LHCN-M2 (cell line): ENCODE data around the gene GLT1D1. TPM values are rescaled to one million over a fixed set of nuclear protein-coding genes. Genes with fewer than 3 reads are reported as not detected.

Source experiments
- DNase-seq: peaks from one replicate; pipeline ENCODE4 v3.0.0-alpha.2; 2012; ENCODE audit warnings: low read depth
- total RNA-seq: library from RNA; depleted of rRNA; stranded (reverse); fragments of >200 nt; gene quantifications from 2 replicates; pipeline ENCODE4 v1.2.3, GENCODE V29; 2014

Gene GLT1D1
- total RNA-seq, 1 experiment from 2014 or later, result not detected

DNA sequence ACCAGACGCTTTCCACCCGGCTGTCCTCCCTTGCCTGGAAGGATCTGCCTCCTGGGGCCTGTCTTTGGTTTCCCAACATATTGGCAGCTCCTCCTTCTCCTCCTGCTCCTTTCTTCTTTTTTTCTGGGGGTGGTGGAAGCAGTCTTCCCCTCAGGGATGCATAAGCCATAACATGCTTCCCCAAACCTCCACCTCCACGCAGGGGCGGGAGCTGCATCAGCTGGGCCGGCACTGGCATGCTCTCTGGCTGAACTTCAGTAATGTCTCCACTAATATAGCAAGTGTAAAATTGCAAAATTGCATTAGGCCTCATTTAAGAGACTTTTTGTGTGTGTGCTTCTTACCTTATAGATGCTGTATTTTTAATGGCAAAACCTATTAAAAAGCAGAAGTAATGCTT lies 58.6 kb downstream of the GLT1D1 start:
- no peak for DNase-seq

DNA sequence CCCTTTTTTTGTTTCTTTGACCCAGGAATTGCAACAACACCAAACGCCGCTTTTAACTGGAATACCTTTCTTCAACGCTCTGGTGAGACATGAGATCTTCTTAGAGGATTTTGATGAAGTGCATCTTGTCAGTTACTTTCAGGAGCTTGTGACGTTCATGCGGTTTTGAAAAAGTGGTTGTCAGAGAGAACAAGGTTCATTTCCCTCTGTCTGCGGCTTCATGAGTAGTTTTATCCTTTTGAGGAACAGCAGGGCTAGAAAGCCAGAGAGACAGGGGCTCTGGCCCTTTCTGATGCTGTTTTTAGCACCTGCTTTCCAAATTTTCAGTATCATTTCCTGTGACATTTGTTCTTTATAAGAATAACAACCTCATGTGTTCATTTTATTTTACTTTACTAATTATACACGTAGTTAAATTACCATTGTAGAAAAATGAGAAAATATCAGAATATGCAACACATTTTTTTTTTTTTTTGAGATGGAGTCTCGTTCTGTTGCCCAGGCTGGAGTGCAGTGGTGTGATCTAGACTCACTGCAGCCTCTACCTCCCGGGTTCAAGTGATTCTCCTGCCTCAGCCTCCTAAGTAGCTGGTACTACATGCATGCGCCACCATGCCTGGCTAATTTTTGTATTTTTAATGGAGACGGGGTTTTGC lies 61.8 kb downstream of the GLT1D1 start:
- DNase-seq, result no peak

DNA sequence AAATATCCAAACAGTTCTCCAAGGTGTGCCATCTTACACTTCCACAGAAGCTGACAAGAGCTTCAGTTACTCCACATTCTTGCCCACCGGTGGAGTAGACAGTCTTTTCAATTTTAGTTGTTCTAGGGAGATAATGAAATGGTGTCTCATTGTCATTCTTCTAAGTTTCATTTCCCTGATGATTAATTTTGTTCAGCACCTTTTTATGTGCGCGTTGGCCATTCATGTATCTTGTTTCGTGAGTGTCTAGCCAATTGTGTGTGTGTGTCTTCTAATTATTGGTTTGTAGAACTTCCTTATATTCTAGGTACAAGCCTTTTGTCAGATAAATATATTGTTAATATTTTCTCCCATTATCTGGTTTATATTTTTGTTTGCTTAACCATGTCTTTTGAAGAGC lies 63.1 kb downstream of the GLT1D1 start:
- no peak for DNase-seq

DNA sequence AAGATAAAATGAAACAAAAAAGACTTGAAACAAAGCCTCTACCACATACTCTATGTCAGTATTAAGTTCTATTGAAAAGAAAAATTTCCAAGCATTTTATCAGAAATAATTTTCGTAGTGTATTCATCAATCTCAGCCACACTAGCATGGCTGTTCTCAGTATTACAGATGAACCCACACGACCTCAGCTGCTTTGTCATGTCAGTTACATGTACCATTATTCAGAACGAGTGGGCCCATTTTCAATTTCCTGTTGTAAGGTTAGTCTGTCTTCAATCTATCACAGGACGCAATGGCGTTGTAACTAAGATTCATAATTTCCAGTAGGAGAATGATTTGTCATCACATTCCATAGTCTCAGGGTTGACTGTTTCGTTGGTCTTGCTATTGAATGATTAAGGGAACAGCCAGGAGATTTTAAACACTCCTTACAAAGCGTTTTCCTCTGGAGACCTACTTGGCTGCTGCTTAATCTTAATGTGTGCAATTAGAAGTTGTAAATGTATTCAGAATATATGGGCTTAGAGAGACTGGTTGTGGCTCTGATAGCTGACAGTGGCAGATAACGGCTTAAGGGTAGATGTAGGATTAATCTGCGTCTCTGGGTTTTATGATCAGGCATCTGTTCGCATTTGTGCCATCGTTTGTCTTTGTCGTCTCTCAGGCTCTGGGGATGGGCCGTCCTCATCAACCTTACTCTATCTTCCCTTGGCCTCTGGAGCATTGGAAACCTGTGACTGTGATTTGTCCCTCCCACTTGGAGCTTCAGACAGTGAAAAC lies 65.4 kb downstream of the GLT1D1 start:
- no peak for DNase-seq

DNA sequence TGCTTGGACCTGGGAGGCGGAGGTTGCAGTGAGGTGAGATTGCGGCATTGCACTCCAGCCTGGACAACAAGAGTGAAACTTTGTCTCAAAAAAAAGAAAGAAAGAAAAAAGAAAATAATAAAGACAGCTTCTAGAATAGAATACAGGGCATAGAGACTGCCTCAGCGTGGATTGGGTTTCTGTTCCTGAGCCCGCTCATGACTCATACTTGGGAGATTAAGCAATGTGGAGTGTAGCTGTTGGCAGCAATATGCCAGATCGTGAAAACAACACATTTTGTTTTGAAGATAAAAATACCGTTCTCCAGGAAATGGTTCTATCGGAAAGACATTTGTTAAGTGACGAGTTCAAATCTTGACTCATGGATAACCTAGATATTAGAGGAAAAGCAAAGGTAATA lies 67.2 kb downstream of the GLT1D1 start:
- DNase-seq, result peak; percentile 59

DNA sequence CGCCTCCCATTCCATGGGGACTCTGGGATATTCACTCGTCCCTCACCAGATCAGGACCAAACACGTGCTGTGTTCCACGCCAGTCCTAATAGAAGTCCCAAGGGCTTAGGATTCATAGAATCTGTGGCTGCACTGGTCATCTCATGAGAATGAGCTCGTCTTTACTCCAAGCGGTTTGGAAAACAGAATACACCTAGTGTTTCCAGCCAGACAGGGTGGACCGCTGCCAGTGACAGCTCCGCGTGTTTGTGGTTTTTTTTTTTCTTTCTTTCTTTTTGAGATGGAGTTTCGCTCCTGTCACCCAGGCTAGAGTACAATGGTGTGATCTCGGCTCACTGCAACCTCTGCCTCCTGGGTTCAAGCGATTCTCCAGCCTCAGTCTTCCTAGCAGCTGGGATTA lies 75.1 kb downstream of the GLT1D1 start:
- no peak for DNase-seq

DNA sequence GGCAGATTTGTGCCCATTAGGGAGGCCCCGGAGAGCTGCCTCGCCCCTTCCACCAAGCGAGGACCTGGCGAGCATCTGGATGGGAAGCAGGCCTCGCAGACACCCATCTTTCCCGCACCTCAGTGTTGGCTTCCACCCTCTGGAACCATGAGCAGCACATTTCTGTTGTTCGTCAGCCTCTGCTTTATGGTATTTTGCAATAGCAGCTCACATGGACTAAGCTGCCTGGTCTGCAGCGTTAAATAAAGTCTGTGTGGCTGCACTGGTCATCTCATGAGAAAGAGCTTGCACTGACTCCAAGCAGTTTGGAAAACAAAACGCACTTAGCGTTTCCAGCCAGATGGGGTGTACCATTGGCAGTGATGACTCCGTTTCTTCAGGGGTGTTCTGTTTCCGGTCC lies 75.8 kb downstream of the GLT1D1 start:
- DNase-seq, result no peak

DNA sequence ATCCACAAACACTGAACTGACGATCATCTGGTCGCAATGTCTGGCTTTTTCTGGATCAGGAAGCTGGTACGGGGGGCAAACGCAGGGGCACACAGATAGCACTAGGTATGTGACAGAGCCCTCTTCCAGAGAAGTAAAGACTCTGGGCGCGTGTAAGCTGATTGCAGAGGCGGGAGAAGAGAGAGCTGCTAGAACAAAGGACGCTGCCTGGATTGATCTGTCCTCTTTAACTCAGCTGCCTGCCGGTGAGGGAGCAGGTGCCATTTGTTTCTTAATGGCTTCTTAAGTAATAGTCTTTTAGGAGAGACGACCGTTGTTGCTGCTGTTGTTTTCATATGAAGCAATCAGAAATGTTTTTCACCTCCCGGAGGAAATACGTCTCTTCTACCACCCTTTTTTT lies 77.3 kb downstream of the GLT1D1 start:
- DNase-seq, result no peak

DNA sequence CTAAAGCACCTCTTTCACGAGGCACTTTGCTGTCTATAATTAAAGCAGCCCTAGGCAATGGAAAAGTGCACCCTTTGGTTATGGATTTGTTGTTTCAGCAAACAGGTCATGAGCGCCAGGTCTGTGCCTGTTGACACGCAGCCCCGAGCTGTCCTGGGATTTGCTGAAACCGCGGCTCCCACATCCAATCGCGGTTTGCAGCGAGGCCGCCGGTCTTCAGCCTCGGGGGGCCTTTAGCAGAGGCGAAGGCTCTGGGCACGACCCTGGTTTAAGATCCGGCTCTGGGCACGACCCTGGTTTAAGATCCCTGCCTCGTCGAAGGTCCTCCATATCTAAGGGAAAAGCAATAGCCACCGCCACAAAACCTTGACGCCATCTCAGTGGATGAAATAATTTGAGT lies 79.2 kb downstream of the GLT1D1 start:
- no peak for DNase-seq

DNA sequence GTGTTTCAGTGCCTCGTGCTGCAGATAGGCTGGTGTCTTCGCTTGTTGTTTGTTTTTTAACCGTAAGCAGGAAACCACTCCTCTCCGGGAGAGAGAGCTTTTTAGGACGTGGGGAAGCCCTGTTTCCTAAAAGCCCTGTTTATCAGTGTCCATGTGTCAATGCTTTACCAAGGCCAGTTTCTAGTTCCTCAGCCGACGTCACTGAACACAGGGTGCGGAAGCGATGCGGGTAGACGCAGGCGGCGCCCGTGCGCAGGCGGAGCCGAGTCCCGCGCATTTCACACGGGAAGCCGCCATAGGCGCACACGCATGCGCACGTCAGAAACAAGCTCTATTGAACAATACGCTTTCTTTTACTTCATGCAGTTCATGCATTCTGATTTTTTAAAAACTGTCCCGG lies 79.8 kb downstream of the GLT1D1 start:
- DNase-seq, result no peak

DNA sequence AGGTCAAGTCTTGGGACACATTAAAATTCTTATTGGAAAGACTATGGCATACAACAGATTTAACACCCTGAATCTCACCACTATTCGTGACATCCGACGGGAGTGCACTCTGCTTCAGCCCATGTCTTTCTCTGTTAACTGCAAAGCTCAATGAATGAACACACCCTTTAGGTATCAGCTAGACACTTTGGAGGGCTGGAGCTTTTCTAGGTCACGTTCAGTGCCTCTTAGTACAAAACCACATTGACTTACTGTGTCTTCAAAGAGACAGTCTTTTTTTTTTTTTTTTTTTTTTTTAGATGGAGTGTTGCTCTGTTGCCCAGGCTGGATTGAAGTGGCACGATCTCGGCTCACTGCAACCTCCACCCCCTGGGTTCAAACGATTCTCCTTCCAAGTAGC lies 80.6 kb downstream of the GLT1D1 start:
- DNase-seq, result no peak

DNA sequence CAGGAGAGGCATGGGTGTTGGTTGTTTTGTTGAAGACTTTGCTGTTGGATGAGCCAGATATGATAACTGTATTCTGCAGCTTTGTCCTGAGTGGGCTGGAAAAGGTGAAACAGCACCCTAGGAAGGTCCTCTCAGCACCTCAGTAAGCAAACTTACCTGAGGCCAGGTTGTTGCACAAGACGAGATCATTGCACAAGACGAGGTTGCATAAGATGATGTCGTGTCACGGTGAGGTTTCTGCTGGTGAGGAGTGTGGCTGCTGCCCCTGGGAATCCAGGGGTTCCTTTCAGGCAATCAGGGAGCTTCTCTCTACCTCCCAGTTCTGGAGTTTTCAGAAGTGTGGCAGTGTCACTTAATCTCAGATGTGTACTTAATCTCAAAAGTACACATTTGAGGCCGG lies 85.6 kb downstream of the GLT1D1 start:
- no peak for DNase-seq

DNA sequence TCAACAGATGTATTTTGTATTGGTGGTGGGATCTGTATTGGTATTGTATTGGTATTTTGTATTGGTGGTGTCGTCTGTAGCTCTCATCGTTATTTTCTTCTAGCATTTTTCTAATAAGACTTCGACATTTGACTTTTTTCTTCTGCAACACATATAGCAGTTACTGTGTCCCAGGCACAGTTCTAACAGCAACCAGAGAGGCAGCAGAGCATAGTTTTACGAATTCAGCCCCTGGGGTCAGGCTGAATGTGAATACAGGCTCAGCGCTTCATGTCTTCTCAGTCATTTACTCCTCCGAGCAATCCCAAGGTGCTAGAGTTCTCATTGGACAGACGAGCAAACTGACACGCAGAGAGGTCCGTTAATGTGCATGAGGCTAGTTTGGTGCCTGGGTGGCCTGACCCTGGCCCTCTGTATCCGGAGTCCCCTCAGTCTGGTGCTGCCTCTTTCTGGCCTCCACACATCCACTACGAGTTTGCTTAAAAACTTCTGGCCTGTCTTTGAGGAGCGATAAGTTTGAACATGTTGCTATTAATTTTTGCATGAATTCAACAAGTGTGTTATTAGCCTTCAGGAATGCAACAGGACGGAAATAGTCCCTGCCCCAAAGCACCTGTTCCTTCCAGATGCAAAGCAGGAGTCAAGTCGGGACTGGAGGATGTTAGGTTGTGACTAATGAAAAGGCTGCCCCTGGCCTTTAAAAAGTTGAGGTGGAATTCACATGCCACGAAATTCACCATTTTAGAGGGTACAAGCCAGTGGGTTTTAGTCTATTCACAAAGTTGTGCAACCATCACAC lies 87.0 kb downstream of the GLT1D1 start:
- DNase-seq, result no peak

DNA sequence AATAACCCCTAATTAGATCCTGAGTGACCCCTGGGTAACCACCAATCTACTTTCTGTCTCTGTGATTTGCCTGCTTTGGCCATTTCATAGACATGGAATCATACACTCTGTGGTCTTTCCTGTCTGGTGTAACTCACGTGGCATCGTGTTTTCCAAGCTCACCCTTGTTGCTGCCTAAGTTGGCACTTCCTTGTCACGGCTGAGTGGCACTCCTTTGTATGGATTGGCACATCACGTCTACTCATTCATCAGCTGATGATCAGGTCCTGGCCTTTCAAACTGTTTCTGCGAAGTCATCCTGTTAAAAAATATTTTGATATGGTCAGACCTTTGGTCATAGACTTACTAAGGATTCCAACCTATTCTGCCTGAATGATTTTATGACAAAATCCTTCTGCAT lies 87.7 kb downstream of the GLT1D1 start:
- DNase-seq, result no peak

DNA sequence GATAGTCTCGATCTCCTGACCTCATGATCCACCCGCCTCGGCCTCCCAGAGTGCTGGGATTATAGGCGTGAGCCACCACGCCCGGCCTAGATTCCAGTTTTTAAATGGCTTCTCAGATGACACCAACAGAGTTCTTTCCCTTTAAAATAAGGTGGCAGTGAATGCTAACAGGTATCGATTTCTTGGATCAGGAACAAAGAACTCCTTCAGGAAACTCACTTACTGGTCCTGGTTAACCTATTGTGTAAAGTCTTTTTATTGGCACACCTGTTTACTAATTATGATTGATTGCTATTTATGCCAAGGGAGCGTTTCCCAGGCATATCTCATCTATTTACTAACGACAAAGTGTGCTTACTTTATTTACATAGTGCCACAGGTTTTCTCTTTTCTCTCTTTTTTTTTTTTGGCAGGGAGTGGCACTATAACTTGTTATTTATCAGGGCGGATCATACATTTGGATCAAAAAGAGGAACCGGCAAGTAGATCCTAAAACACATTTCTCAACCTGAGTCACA lies 89.7 kb downstream of the GLT1D1 start:
- DNase-seq, result no peak

DNA sequence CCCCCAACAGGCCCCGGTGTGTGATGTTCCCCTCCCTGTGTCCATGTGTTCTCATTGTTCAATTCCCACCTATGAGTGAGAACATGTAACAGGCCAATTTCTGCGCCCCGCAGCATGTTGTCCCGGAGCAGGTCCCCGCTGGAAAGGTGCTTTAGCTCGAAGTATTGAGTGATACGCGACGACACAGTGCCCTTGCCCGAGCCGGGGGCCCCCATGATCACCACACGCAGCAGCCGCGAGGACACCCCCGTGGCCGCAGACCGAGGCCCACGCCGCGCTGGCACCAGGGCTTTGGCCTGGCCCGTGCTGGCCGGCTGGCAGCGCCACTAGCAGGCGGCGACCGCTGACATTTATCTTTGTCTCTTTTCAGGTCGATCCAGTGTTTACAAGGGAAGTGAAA lies 91.7 kb downstream of the GLT1D1 start:
- no peak for DNase-seq

DNA sequence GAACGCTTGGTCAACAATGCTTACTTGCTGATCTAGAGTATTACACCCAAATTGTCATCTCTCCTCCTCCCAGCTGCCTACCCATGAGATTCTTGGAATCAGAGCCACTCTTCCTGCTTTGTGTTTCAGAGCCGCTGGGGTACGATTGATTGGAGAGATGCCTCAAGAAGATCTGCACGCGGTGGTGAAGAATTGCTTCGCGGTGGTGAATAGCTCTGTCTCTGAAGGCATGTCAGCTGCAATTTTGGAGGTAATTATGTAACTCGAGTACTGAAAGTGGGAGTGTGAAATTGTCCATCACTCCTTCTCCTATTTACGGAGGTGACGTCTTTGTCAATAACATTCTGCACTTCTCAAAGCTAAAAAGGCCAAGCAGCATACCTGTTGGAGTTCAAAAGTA lies 93.9 kb downstream of the GLT1D1 start:
- no peak for DNase-seq

DNA sequence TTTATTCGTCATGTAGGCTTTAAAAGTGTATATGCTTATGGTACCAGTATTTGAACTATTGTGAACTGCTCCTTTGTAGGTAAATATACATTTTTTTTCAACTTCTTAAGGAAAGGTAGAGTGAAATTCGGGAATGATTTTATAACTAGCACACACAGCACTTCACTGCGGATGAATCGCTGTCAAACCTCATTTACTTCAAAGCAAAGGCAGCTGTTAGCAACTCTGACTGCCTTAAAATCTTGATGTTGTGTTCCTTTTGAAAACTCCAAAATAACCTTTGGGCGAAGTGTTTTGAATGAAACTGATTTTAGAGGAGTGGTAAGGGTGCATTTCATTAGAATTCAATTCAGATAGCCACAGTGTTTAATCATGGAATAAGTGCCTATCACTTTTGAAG lies 95.8 kb downstream of the GLT1D1 start:
- no peak for DNase-seq

DNA sequence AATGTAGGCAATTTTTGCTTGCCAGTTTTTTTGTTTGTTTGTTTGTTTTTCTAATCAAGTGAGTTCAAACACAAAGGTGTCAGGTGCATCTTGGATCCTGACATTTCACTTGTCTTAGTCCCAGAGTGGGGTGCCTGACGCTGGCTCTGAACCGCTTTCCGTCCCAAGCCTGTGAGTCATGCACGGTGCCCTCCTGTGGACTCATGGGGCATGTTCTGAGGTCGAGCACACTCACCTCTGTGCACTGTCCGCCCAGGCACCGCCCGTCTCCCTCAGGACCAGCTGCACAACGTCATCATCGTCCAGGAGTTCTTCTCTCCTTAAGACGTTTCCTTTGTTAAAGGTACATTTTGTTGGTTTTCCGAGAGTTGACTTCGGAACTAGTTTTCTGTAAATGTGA lies 98.2 kb downstream of the GLT1D1 start:
- DNase-seq, result no peak

DNA sequence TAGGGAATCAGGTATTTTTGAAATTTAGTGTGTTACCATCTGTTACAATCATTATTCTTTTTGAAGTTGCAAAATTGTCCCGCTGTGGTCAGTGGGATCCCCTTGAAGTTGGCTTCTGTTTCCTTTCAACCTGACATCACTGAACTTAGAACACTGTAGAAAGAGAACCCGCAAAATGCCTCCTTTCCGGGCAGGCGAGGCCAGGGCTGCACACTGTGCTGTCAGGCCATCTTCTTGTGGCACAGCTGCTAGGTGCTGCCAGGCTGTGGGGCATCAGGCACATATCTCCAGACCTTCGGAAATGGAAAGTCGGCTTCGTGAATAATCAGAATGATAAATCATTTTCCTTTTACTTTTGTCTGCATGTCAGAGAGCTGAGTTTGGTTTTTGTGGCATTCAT lies 103.5 kb downstream of the GLT1D1 start:
- DNase-seq, result no peak

DNA sequence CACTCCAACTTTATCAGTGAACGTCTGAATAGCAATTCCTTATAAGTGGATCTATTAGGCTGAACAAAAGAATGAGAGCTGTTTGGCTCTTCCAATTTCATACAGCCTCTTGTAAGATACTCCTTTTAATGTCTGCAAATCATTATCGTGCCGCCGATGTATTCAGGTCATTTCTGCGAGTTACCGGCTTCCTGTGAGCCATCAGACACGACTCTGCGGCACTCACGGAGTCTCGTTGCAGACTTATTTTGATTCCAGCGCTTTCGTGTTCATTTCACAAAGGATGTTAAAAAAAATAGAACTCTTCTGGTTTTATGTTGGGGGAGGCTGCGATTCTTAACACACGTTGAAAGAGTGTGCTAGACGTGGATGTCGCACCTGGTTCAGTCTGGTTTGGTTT lies 106.6 kb downstream of the GLT1D1 start:
- no peak for DNase-seq

DNA sequence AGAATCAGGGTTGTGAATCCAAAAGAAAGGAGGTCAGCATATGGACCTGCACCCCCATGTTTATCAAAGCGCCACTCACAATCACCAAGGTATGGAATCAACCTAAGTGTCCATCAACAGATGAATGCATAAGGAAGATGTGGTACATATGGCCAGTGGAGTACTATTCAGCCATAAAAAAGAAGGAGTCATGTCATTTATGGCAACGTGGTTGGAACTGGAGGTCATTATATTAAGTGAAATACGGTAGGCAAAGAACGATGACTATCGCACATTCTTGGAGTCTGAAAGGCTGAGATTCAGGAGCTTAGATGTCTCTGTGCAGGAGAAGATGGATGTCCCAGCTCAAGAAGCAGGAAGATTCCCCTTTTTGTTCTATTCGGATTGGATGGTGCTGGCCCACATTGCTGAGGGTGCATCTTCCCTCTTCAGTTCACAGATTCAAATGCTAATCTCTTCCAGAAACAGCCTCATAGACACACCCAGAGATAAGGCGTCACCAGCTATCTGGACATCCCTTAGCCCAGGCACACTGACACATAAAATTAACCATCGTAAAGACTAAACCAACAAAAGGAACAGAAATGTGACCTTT lies 108.1 kb downstream of the GLT1D1 start:
- no peak for DNase-seq
